HepG2 (cell line): ENCODE data around the gene BHLHE41. TPM values are rescaled to one million over a fixed set of nuclear protein-coding genes. Genes with fewer than 3 reads are reported as not detected.

Experiments
- ATAC-seq: fragments of 200-7000 bp; cut with Tn5 transposase; 3 replicates; pipeline ENCODE4 v1.9.1; 2020; ENCODE audit warnings: mild to moderate bottlenecking, moderate library complexity
- BruUV-seq: library from RNA; stranded (reverse); fragments of 400-500 nt; replicated peaks from 2 replicates; lab custom pipeline; 2021; lab: Mats Ljungman, UMichigan
- CTCF ChIA-PET: fragments of 300-600 bp; formaldehyde crosslinking; extraction: SDS; loops from one replicate; lab custom pipeline; 2021; ENCODE audit warnings: low total read pairs, inconsistent platforms, low intra/inter-chr PET ratio; lab: Yijun Ruan, JAX
- POLR2A ChIA-PET: fragments of 350-600 bp; sonication (Branson Sonifier 250); formaldehyde crosslinking; loops from one replicate; lab custom pipeline; 2020; ENCODE audit warnings: antibody characterized with exemption, inconsistent platforms; lab: Yijun Ruan, JAX
- DNase-seq: peaks from one replicate; pipeline ENCODE4 v3.0.0-alpha.2; 2015; ENCODE audit warnings: low spot score
- FAIRE-seq: peaks from 3 replicates; lab custom pipeline; 2011; peaks lifted over from hg19 to GRCh38; lab: Jason Lieb, UNC
- H2AFZ ChIP-seq: one replicate; pipeline ENCODE4 v1.6.1; 2011; ENCODE audit warnings: low read length, inconsistent platforms
- H3K27ac ChIP-seq: fragments of 300-600 bp; 3 replicates; pipeline ENCODE4 v1.8.0; 2011; ENCODE audit warnings: mixed run types, mild to moderate bottlenecking, mixed read lengths, low read length, inconsistent platforms; ENCODE audit not compliant: insufficient read depth; ENCODE audit errors: extremely low read length
- H3K27me3 ChIP-seq, 2 experiments: fragments of 200-600 bp in 1 of 2; 2 replicates in 1 of 2; 3 replicates in 1 of 2; pipeline versions ENCODE4 v1.6.0 to v1.8.0; 2011; ENCODE audit warnings: low read length in 2 of 2, mild to moderate bottlenecking in 2 of 2, moderate library complexity in 2 of 2, inconsistent platforms in 1 of 2; ENCODE audit not compliant: insufficient read depth in 2 of 2, control insufficient read depth in 1 of 2
- H3K36me3 ChIP-seq, 2 experiments: fragments of 200-600 bp in 1 of 2; replicated peaks in 1 of 2; 2 replicates in 1 of 2; 3 replicates in 1 of 2; pipeline versions ENCODE4 v1.5.1 to v1.8.0; 2011; ENCODE audit warnings: low read length in 2 of 2, inconsistent platforms in 1 of 2; ENCODE audit not compliant: insufficient read depth in 2 of 2, control insufficient read depth in 1 of 2
- H3K4me1 ChIP-seq: 2 replicates; pipeline ENCODE4 v1.5.1; 2012; ENCODE audit warnings: low read length, inconsistent platforms; ENCODE audit not compliant: insufficient read depth
- H3K4me2 ChIP-seq: 2 replicates; pipeline ENCODE4 v1.6.0; 2011; ENCODE audit warnings: low read depth, low read length, inconsistent platforms
- H3K4me3 ChIP-seq, 3 experiments: fragments of 200-600 bp in 1 of 3; sonication (generic), shearing (Covaris generic) in 1 of 3; replicated peaks in 1 of 3; 2 replicates each; pipeline ENCODE4 v1.5.1; 2011 to 2016; ENCODE audit warnings: low read length in 3 of 3, inconsistent platforms in 2 of 3, low read depth in 2 of 3, mild to moderate bottlenecking in 2 of 3, control low read depth in 1 of 3, mixed read lengths in 1 of 3; ENCODE audit not compliant: insufficient read depth in 1 of 3
- H3K79me2 ChIP-seq: one replicate; pipeline ENCODE4 v1.6.1; 2011; ENCODE audit warnings: low read length, inconsistent platforms; ENCODE audit not compliant: insufficient read depth
- H3K9ac ChIP-seq: 2 replicates; pipeline ENCODE4 v1.6.0; 2011; ENCODE audit warnings: mild to moderate bottlenecking, low read depth, low read length, inconsistent platforms; ENCODE audit not compliant: insufficient read depth
- H3K9me3 ChIP-seq: 2 replicates; pipeline ENCODE4 v1.5.1; 2012; ENCODE audit warnings: mild to moderate bottlenecking, low read length
- H4K20me1 ChIP-seq: 2 replicates; pipeline ENCODE4 v1.6.0; 2011; ENCODE audit warnings: inconsistent platforms, mild to moderate bottlenecking, low read length, moderate library complexity; ENCODE audit not compliant: insufficient read depth
- DNMT1 ChIP-seq: sonication (generic); formaldehyde crosslinking; IDR thresholded peaks from 2 replicates; pipeline ENCODE4 v1.5.1; 2020; ENCODE audit warnings: mild to moderate bottlenecking, missing genetic modification reagents
- FOXO1 ChIP-seq: sonication (generic); formaldehyde crosslinking; IDR thresholded peaks from 2 replicates; pipeline ENCODE4 v1.4.0; 2020; ENCODE audit warnings: missing genetic modification reagents
- HOXA5 ChIP-seq: sonication (generic); formaldehyde crosslinking; IDR thresholded peaks from 2 replicates; pipeline ENCODE4 v1.4.0; 2020; ENCODE audit warnings: missing genetic modification reagents
- MLX ChIP-seq: IDR thresholded peaks from 2 replicates; pipeline ENCODE4 v1.6.1; 2016
- MYPOP ChIP-seq: sonication (generic); formaldehyde crosslinking; IDR thresholded peaks from 2 replicates; pipeline ENCODE4 v1.8.1; 2023; ENCODE audit warnings: mild to moderate bottlenecking, moderate library complexity, missing genetic modification reagents
- POLR2G ChIP-seq: fragments of 200-400 bp; formaldehyde crosslinking; IDR thresholded peaks from 2 replicates; pipeline ENCODE4 v1.6.1; 2018; ENCODE audit warnings: mild to moderate bottlenecking, low read depth, low read length, moderate library complexity
- TERF1 ChIP-seq: sonication (generic); formaldehyde crosslinking; IDR thresholded peaks from 2 replicates; pipeline ENCODE4 v1.8.0; 2022; ENCODE audit warnings: mild to moderate bottlenecking, missing genetic modification reagents, moderate library complexity
- ZBTB49 ChIP-seq: sonication (generic); formaldehyde crosslinking; IDR thresholded peaks from 2 replicates; pipeline ENCODE4 v1.4.0; 2020; ENCODE audit warnings: missing genetic modification reagents, borderline replicate concordance
- ZBTB7B ChIP-seq: sonication (generic); formaldehyde crosslinking; IDR thresholded peaks from 2 replicates; pipeline ENCODE4 v1.4.0; 2020; ENCODE audit warnings: missing genetic modification reagents
- ZEB1 ChIP-seq: IDR thresholded peaks from 2 replicates; pipeline ENCODE4 v1.6.1; 2012; ENCODE audit warnings: mild to moderate bottlenecking, low read depth, inconsistent platforms; ENCODE audit not compliant: insufficient replicate concordance
- ZNF280D ChIP-seq: sonication (generic); formaldehyde crosslinking; IDR thresholded peaks from 2 replicates; pipeline ENCODE4 v1.5.1; 2020; ENCODE audit warnings: mild to moderate bottlenecking, missing genetic modification reagents
- ZNF451 ChIP-seq: sonication (generic); formaldehyde crosslinking; IDR thresholded peaks from 2 replicates; pipeline ENCODE4 v1.5.0; 2020; ENCODE audit warnings: mild to moderate bottlenecking, missing genetic modification reagents
- ZNF512B ChIP-seq: sonication (generic); formaldehyde crosslinking; IDR thresholded peaks from 2 replicates; pipeline ENCODE4 v1.5.1; 2020; ENCODE audit warnings: missing genetic modification reagents, mild to moderate bottlenecking, borderline replicate concordance
- WGBS: methylation state at CpG from one replicate; pipeline ENCODE4 v1.1.6; 2017; ENCODE audit warnings: low lambda C conversion rate; 5-methylcytosine and 5-hydroxymethylcytosine counted together
- in situ Hi-C: cut with HindIII; loops from 2 replicates; pipeline ENCODE4 v1.10.0; 2017; ENCODE audit warnings: low pct_unique_long_range_greater_than_20kb; ENCODE audit not compliant: extremely low pct_ligation_motif_present
- intact Hi-C: fragments of 100-400 bp; cut with micrococcal nuclease; formaldehyde crosslinking; loops from one replicate; pipeline ENCODE4 v1.10.0; 2022; ENCODE audit not compliant: unreplicated experiment
- polyA plus RNA-seq, 8 experiments: library from polyadenylated mRNA; depleted of rRNA in 3 of 8; stranded (reverse) in 7 of 8; unstranded in 1 of 8; fragments of >200 nt; fragmentation: Illumina TruSeq in 4 of 8; extraction: Trizol in 4 of 8; gene quantifications; 2 replicates each; pipeline versions ENCODE4 v1.2.1 to v1.2.3, GENCODE V29; 2011 to 2016; ENCODE audit warnings: low read depth in 4 of 8, missing spikeins in 1 of 8, mixed read lengths in 1 of 8; ENCODE audit not compliant: insufficient read depth in 1 of 8
- total RNA-seq, 5 experiments: library from RNA; depleted of rRNA; stranded (reverse); fragments of >200 nt; fragmentation: Illumina TruSeq; extraction: Trizol; gene quantifications; 2 replicates each; pipeline ENCODE4 v1.2.3, GENCODE V29; 2016; ENCODE audit warnings: low read depth in 1 of 5

The BHLHE41 gene
- total and polyA plus RNA-seq, 2 of the 13 experiments (the other 11 are each of a cell fraction or from before 2014, with no cell fraction given) = 0.03 TPM; not detected in 1

- no peak for DNase-seq
- no peaks in the 10 kb centered on the region for H3K4me1 ChIP-seq
- H3K27ac ChIP-seq = no peak overlapping the region
- H3K79me2 ChIP-seq = no peaks in the 10 kb centered on the region
- peaks cover 0 to 28% of the 10 kb centered on the region in 2 experiments; a peak in 4 of 5 replicates for H3K27me3 ChIP-seq
- POLR2A ChIA-PET = no interaction called here
- H3K4me2 ChIP-seq = no peak overlapping the region
- intact Hi-C loops (no loop called here), in situ Hi-C loops (no loop called here)
- BruUV-seq = no TSS peak
- no peak overlapping the region for H3K4me3 ChIP-seq
- H3K9ac ChIP-seq = no peak overlapping the region
- H4K20me1 ChIP-seq = no peaks in the 10 kb centered on the region
- no peaks in the 10 kb centered on the region for H3K36me3 ChIP-seq
- H3K9me3 ChIP-seq = no peaks in the 10 kb centered on the region
- ATAC-seq = no peak
- FAIRE-seq = no peak
- CTCF ChIA-PET = no interaction called here
- no peak overlapping the region for H2AFZ ChIP-seq
- 0% methylated on average over 1 of the region's 1 CpG for WGBS
- no peak for TF ChIP-seq ZNF512B (CRISPR knock-in tag)
- TF ChIP-seq POLR2G = no peak
- no peak for TF ChIP-seq MLX
- TF ChIP-seq MYPOP (CRISPR knock-in tag) = no peak
- no peak for TF ChIP-seq ZEB1
- no peak for TF ChIP-seq ZBTB7B (CRISPR knock-in tag)
- no peak for TF ChIP-seq TERF1 (CRISPR knock-in tag)
- no peak for TF ChIP-seq ZNF280D
- TF ChIP-seq ZNF451 (CRISPR knock-in tag) = no peak
- TF ChIP-seq FOXO1 (CRISPR knock-in tag) = no peak
- no peak for TF ChIP-seq HOXA5 (CRISPR knock-in tag)
- no peak for TF ChIP-seq DNMT1 (CRISPR knock-in tag)
- TF ChIP-seq ZBTB49 (CRISPR knock-in tag) = no peak
Measured at GRCh38 chr12:26131936-26132335, 7.1 kb upstream of the BHLHE41 start.
